GM18520 (cell line): ENCODE results near the gene DPP6.

ENCODE experiments used
- ATAC-seq: cut with Tn5 transposase; IDR thresholded peaks from one replicate; pipeline ENCODE4 v1.9.1; 2021; ENCODE audit not compliant: unreplicated experiment

The DPP6 gene

DNA sequence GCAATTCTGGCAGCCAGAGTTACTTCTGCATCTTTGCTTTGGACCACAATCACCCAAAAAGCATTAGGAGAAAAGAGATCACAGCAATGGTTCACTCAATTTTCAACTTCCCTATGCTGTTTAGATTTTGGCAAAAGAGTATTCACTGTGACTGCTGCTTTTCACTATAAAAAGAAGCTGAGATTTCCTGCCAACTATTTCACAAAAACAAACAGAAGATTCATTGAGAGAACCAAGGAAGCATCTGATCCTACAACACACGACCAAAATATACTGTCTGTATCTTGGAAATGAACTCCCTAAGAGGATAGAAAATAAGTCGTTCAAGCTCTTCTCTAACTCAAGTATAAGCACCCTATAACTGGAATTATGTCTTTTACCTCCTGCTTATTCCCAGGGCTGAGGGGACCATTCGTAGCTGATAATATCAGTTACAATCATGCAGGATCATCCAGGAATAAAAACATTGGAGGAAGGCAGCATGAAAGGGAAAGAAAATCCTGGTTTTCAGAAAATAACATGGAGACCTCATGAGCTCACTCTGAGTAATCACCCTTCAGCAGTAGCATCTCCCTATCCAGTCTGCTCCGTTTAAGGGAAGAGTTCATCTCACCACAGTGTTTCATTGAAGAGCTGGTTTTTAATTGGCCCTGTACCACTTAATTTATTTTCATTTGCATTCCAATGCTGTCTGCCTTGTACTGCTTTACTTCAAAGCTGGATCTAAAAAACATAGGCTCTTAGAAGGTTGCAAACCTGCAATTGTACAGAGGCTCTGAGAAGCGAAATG lies 694.6 kb downstream of the DPP6 start:
- no peak for ATAC-seq

DNA sequence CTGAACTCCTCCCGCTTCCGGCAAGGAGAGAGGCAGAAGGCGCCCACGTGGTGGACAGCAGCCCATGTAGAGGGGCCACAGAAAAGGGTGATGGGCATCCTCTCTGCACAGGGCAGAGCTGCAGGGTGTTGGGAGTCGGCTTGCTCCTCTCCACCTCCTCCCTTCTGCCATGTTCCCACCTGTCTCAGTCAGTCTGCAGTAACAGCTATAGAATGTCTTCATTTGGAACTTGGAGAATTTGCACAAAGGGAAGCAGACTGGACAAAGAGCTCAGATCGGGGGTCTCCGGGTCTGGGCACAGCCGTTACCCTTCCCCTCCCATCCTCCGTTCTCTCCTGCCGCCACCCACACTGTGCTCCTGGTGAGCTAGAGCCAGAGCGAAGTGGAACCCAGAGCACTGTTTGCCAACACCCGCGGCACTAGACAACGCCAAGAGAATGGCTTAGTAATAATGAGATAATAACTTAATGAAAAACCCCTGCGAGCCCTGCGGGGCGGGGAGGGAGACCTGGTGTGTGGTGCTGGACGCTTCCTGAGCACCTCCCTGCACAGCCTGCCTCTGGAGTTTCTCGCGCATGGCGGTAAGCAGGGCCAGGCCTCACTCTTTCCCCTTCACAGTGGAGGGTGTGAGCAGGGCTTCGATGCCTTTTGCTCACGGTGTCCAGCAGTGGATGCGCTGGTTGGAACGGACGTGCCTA lies 696.0 kb downstream of the DPP6 start:
- ATAC-seq: no peak

DNA sequence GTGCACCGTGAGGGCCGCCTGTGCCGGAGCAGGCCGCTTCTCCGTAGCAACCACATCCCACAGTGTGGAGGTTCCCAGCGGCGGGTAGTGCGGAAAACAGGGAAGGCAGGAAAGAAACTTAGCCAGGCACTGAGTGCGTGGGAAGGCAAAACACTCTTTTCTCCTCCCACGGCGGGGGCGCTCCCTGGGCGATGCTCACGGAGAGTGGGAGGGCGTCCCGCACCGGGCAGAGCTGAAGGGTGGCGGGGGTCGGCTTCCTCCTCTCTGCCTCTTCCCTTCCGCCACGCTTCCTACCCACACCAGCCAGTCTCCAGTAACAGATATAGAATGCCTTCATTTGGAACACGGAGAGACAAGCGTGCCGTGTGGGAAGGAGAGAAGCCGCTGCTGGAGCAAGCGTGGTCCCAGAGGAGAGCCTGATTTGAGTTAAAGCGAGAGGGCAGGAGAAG lies 698.2 kb downstream of the DPP6 start:
- no peak for ATAC-seq

DNA sequence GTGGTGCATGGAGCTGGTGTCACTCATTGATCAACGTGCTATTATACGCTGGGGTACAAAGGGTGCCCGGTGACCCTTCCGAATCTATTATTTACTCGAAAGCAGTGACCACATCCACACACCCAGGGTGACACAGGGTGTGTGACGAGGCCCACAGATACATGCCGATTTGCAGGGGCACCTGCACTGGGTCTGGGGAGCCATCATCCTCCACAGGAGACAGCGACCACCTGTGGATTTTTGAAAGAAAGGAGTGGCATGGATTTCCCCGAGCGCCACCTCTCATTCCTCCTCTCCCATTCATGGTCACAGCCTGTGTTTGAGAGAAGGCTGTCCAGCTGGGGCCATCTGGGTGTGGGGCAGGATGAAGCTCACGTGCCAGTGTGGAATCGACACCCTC lies 701.0 kb downstream of the DPP6 start:
- ATAC-seq: no peak

DNA sequence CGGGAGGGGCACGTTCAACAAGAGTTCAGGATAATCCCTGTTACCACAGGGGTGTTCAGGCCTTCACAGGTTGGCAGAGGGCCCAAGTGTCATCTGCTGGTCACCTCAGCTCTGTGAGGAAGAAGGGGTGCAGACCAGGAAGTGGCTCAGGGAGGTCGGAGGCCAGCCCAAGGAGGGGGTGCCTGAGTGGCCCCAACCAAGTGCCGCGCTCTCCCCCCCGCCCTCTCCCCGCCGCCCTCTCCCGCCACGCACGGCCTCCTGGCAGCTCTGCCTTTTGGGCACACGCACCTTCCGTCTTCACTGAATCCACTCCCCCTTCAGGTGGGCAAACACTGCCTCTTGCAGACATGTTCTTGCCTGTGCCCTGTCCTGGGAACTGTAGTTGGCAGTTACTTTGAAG lies 705.6 kb downstream of the DPP6 start:
- no peak for ATAC-seq

DNA sequence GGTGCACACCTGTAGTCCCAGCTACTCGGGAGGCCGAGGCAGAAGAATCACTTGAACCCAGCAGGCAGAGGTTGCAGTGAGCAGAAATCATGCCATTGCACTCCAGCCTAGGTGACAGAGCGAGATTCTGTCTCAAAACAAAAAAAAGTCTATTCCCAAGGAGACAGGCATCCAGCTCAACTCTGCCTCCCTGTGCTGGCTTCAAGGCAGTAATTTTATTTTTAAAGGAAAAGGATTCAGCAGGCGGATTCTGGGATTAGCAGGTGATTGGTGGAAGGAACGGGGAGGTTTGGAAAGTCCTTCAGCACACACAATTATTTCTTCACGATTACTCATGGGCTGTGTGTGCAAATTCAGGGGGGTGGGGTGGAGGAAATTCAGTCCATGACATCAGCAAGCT lies 707.8 kb downstream of the DPP6 start:
- no peak for ATAC-seq

DNA sequence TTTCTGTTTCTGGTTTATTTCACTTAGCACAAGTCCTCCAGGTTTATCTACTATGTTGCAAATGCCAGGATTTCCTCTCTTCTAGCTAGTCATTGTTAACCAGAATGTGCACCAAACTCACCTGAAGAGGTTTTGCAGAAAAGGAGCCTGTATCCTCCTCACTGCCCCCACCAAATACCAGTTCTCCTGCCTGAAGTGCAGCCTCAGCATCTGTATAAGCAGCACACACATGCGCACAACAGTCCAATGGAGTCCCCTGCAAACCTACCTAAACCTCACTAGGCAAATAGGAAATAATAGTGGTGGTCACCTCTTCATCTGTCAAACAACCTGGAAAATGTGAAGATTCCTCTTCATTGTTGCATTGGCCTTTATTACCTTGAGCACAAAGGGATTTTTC lies 712.9 kb downstream of the DPP6 start:
- ATAC-seq: no peak

DNA sequence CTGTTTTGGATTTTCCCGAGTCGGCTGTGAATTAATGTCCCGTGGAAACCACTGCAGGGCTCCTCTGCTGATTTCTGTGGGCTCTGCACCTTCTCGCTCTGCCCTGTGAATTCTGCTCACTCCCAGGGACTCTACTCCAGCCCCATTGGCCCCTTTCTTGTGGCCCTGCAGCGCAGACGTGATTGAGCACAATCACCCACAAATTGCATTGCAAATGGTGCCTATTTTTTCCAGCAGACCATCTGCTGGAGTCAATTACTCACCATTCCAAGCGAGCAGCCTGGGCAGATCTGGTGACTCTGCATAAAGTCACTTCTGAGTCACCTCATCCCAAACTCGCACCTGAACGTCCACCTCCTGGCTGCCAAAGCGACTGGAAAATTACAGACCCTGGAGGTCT lies 714.9 kb downstream of the DPP6 start:
- no peak for ATAC-seq

DNA sequence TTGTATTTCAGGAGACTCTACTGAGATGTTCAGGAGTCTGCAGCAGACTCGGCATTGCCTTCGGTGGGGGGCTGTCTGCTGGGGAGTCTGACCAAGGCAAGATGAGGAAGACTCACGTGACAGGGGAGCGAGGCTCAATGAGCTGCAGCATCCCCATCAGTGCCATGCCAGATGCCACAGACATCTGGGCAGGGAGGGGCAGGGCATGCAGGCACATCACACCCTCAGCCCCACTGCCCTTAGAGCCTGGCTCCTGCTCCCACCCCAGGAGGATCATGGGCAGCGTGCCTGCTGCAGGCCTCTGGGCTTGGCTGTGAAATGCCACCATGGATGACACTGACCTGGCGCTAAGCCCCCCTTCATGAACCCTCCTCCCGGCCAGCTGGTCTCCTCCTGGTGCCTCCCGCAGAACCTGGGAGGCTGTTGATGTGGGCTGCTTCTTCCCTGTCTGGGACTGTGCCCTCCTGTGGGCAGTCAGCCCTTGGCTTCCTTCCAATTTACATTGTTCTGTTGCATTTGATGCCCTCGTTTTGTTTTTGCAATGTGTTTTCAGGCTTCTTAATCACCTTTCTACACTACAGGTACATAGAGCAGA lies 715.7 kb downstream of the DPP6 start:
- ATAC-seq: no peak

DNA sequence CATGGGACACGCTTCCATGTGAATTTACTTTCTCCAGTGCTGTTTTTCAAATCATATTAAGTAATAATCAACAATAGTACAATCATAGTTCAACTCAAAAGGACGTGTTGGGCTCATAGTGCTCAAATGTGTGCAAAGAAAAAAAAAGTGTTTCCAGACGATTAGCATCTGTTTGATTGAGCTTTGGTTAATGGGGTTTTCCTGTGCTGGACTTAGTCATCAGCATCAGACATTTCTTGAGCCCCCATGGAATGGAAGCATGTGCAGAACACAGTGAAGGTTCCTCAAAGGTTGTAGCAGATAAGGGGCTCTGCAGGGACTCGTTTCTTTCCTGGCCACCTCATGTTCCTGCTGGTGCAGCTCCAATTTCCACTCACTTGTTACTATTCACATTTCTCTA lies 716.8 kb downstream of the DPP6 start:
- ATAC-seq: no peak

DNA sequence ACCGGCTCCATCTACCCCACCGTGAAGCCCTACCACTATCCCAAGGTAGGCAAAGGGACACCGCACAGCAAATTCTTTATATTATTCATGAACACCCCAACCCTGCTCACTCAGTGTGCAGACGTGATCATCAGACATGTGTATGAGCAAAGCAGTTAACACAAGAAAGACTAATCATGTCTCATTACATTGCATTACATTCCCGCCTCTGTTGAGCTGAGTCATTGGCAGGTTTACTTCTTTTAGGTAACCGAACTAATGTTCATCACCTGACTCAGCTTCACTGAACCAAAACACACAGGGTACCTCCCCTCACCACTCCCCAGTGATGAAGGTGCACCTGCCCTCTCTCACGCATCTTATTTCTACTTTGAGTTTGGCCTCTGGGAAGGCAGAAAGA lies 717.3 kb downstream of the DPP6 start:
- ATAC-seq: no peak

DNA sequence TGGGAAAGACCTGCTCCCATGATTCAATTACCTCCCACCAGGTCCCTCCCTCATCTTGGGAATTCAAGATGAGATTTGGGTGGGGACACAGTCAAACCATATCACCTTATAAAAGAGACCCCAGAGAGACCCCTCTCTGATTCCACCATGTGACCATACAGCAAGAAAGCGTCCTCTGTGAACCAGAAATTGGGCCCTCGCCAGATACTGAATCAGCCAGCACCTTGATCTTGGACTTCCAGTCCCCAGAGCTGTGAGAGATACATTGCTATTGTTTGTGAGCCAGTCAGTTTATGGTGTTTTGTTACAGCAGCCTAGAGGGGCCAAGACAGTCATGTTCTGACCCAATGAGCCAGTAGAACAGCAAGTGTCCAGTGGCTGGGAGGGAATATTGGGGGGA lies 718.2 kb downstream of the DPP6 start:
- no peak for ATAC-seq

DNA sequence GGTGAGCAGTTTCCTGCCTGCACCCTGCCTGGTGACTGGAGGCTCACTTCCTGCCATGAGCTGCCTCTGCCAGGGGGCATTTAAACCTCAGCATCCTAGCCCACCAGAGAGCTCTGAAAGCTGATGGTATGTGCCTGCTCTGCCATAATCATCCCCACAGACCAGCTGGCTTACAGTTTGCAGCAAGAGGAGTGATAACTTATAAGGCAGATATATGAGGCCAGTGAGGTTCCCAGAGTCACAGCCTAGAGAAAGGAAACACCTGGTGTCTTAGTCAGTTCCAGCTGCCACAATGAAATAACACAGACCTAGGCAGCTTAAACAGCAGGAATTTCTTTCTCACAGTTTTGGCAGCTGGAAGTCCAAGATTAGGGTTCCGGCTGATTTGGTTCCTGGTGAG lies 718.8 kb downstream of the DPP6 start:
- no peak for ATAC-seq

DNA sequence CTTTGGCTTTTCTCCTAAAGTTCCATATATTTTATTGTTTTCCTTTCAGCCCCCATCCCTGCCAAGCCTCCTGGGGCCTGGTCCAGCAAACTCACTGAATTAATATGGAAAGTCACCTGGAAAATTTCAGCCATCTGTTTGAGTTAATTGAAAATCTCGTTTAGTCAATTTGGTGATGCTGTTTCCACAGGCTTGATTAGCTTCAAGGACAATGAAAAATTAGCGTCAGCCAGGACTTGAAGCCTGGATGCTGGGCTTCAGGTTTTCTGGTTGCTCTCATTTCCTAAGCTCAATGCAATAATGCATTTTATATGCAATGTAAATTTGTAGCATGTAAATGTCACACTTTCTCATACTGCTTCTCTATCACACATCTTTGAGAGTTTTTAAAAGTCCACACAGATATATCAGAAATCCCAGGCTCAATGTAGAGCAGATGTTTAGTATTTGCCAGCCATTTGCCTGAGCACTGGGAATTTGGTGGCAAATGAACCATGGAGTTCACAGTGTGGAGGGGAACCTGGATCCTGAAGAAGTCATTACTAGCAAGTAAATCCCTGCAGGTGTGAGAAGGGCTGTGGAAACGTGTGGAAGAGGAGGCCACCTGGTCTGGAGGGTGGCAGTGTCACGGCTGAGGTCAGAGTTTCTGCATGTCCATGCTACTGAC lies 722.2 kb downstream of the DPP6 start:
- ATAC-seq: no peak

DNA sequence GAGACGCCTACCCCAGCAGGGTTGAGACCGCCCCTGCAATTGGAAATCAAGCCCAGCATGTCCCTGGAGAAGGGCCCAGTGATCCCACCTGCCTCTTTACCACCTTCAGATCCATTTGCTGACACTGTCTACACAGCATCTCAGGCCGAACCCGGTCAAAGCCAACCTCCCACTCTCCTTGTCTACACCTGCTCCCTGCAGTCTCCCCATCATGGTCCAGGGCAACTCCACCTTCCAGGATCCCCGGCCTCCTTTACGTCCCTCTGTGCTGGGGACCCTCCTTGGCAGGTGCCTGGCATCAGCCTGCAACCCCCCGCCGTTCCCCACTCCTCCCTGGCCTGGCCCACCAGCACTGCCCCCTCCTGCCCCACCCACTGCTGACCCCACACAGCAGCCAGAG lies 723.5 kb downstream of the DPP6 start:
- ATAC-seq: no peak

DNA sequence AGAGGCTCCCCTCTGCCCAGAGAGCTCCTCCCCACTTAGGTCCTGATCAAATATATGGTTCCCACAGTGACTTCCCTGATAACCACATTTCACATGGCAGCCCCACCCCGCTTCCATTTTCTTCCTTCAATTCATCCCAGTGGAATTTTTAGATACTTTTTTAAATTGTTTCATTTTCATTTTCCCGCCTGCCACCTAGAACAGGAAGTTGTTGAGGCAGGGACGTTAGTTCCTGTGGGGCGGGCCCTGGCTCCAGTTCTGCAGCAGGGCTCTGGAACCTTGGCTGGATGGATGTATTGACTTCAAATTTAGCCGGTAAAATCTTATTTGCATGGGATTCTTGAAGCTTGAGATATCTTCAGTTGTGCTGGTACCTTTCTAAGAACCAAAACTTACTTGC lies 724.2 kb downstream of the DPP6 start:
- ATAC-seq: no peak

DNA sequence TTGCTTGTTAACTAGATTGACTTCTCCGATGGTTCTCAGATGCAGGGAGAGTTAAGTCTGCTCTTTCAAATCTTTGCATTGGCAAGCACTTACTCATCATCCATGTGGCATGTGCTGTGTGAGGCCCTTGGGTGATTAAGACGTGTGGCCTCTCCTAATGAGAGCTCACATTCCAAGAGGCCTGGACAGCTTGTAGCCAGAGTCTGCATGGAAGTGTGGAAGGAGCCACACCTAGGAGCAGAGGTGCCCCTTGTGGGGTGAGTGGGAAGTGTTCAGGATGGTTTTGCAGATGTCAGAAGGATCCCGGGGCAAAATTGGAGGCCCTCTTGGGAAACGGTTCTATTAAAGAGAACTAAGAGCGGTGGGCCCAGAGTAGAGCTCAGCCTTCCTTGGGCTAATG lies 724.8 kb downstream of the DPP6 start:
- ATAC-seq: no peak

DNA sequence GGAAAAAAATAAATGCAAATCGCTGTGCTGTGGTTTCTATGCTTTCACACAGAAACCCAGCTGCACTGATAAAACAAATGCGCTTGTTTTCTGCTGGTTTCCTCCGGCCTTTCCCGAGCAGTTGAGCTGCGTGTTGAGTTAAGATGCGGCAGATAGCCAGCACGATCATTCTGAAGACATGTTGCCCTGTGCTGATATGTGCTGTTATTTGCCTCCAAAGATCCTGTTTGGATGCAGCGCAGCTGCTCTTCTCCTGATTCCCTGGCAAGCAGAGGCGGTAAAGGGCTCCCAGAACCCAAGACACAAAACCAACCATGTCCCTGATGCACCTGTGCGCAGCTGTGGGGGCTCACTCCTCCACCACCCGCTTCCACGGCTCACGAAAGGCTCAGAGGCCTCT lies 725.3 kb downstream of the DPP6 start:
- ATAC-seq: no peak

DNA sequence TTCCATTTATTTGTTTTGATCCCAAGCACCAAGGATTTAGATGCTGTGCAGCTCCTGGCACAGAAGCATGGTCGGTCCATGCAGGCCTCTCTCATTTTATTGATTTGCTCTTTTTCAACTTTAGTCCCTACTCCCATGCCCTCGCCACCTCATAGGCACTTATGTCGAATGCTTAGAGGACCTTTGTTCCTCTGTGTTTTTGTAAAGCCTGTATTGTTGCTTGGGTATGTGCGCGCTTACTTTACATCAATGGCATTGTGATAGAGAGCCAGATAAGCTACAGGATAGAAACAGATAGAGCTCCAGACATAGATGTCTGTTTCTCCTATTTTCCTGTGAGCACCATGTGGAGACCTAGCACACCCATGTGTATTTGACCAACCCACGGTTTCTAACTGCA lies 725.7 kb downstream of the DPP6 start:
- ATAC-seq: no peak

DNA sequence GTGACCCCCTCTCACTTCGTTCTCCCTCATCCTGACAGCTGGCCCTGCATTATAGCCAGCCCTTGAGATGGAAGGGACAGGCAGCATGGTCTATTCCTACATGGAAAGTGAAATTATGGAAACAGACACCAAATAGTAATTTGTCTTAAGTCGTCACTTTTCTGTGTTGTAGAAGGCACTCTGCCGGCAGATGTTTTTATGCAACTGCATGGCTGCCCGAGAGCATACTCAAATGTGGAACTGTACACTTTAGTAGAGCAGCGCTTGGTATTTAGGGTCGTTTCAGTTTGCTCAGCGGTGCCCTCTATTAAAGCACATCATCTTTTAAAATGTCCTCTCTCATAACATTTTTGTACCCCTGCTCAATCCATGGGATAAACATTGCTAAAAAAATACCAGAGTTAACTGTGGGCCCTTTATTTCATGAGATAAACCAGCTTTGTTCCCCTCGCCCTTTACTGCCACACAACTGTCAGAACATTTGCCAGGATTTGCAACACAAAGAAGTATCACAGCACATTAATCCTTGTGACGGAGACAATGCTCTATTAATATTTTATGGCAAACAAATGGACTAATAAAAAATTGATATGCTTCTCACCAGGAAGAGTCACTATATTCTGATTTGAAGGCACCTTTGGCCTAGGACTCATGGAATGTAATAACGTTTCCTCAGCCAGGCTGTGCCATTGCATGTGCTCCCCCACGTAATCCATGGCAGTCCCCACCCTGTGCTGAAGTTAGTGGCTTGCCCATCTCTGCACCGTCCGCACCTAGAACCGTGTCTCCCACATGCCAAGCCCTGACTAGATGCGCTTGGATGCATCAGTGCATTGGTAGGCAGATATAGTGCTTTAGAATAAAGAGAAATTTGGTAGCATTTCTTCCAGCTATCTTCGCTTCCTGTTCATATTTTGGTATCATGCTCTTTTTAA lies 729.4 kb downstream of the DPP6 start:
- ATAC-seq: no peak
